HG03175 (cell line): ENCODE measurements around the gene KLRG1.
A peak's percentile ranks its signal among the peaks of the same experiment; 100 is the strongest.

ENCODE experiments used
- ATAC-seq: cut with Tn5 transposase; IDR thresholded peaks from one replicate; pipeline ENCODE4 v1.9.1; 2021; ENCODE audit warnings: mild to moderate bottlenecking, moderate library complexity; ENCODE audit not compliant: unreplicated experiment

Gene KLRG1

DNA sequence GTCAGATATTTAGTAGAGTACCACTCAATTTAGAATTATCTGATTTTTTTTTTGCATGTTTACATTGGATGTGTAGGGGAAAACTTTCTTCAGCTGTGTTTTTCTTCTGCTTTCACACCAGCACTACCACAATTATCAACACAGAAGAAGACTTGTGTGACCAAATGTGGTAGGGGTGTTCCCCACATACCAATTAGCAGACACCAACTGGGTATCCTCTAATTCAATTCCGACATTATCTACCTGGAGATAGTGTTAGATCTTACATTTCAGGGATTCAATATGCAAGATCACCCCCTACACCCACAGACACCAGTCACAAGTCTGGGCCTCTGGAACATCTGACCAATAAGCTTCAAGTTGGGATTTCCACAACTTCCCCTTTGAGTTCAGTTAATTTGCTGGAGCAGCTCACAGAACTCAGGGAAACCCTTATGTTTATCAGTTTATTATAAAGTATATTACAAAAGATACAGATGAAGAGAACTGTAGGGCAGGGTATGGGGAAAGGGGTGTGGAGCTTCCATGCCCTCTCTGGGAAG is 4.1 kb upstream of the KLRG1 start:
- no peak for ATAC-seq

DNA sequence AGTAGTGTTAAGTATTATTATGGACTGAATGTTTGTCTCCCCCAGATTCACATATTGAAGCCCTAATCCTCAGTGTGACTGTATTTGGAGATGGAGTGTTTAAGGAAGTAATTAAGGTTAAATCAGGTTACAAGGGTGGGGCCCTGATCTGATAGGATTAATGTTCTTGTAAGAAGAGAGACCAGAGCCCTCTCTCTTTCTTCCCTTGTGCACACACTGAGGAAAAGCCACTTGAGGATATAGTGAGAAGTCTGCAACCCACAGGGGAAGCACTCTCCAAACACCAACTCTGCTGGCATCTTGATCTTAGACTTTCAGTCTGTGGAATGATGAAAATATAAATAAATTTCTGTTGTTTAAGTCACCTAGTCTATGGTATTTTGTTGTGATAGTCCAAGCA is 2.2 kb upstream of the KLRG1 start:
- no peak for ATAC-seq

DNA sequence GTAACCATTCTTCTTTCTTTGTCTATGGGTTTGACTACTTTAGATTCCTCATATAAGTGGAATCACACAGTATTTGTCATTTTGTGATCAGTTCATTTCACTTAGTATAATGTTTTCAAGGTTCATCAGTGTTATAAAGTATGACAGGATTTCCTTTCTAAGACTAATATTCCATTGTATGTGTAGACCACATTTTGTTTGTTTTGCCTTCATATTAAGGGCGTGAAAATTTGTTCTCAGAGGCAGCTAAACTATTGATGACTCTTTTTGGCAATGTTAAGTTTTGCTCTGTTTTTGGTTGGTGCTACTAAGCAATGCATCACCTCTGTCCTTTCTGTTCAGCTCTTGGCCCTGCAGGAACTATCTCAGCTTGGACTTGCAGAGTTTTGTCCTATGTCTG is 1.7 kb upstream of the KLRG1 start:
- no peak for ATAC-seq

DNA sequence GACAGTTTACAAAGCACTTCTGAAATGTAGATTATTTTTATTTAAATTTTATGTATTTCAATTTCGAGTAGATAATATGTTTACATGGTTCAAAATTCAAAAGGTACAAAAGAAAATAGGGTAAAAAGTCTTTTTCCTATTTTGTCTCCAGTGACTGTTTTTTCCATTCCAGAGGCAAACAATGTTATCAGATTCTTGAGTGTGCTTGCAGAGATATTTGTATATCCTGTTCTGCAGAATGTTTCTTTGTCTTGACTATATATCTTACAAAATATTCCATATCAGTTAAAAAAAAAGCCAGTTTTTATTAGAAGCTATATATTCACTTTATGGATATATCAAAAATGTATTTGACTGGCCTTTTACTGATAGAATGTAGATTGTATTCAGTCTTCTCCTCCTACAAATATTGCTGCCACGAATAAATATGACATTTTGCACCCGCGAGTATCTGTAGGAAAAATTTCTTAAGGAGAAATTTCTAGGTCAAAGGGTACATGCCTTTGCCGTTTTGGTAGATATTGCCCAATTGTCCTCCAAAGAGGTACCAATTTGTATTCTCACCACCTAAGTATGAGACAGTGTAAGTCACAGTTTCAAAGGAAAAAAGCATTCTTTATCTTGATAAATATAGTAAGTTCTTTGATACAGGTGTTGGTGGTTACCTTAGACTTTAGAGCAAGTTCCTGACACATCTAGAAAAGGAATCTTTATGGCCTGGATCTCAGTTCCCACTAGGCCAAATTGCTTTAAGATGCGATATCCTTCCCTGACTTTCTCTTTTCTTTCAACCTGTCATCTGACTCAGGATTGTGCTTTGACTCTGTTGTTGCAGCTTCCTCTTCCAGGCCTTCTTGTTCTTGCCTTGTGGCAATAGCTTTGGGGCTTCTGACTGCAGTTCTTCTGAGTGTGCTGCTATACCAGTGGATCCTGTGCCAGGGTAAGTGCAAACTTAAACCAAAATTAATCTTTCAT is 2.3 kb downstream of the KLRG1 start:
- ATAC-seq, result no peak

DNA sequence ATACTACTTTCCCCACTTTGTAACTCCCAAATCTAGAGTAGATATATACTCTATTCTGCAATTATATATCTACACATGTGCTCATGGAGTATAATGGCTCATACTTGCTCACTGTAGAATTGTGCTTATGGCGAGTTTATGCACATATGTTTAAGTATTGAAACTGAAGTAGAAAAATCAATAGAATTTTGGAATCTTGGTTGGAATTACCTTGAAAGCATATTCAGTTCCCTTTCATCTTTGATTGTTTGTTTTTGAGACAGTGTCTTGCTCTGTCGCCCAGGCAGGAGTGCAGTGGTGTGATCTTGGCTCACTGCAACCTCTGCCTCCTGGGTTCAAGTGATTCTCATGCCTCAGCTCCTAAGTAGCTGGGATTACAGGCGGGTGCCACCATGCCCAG is 4.5 kb downstream of the KLRG1 start:
- ATAC-seq, result no peak

DNA sequence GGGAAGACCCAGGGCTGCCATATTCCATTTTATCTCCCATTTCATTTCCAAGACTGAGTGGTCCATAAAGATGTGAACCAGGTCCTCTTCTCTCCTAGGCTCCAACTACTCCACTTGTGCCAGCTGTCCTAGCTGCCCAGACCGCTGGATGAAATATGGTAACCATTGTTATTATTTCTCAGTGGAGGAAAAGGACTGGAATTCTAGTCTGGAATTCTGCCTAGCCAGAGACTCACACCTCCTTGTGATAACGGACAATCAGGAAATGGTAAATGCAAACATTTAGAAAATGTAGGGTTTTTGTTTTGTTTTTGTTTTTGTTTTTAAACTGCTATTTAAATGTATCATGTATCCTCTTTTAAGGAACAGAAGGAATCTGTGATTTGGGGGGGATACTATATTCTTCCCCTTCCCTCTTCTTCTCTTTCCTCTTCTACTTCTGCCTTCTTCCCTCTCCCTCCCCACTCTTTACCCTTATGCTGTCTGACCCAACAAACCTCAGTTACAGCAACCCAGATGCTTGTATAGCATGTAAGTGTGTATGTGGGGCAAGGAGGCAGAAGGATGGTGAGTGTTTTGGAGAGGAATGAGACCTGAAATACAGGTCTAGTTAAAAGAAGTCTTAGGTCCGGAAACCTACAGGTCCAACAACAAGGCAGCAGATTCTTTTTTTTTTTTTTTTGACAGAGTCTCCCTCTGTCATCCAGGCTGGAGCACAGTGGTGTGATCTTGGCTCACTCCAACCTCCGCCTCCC is 5.9 kb downstream of the KLRG1 start:
- no peak for ATAC-seq

DNA sequence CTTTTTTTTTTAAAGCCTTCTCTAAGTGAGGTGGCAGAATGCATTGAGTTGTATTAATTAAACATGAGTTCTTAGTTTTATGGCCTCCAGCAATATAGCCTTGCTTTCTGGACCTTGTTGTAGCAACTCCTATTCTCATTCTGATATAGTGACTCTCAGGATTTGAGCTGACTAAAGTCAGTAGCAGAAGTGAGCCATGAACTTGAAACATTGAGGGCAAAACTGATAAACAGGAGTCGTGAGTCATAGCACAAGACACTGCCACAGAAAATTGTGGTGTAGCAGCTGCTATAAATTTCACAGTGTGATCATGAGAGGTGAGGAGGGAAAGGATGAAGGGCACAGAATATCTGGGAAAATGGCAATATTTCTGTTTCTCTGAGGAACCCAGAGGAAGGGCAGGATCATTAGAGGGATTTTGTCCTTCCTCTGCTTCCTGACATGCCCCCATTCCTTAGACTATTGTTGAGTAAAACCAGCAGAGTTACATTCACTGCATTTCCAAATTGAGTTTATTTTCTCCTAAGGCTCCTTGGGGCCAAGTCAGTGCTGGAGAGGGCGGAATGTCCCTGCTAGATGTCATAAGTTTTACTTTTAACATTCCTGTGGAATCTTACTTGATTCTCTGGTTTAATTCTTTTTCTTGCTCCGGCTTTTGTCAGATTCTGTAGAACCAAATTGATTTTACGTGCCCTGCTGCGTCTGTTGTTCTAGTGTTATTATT is 7.5 kb downstream of the KLRG1 start:
- peak; percentile 96 for ATAC-seq

DNA sequence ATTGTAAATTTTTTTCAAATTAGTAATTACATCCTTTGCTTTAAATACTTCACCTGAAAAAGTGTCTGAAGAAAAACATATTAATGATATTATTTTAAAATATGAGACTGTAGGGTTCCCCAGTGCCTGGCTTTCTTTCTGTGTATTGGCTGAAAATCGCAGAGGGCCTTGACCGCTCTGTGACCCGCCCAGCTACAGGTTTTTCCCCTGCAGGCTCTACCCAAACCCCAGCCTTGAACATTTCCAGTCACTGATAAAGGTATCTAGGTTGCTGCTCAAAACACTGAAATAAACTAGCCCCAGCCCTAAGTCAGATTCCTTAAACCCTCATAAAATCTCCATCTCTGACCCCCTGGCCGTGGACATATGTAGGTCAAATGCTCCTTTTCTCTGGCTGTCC is 11.9 kb downstream of the KLRG1 start:
- no peak for ATAC-seq

DNA sequence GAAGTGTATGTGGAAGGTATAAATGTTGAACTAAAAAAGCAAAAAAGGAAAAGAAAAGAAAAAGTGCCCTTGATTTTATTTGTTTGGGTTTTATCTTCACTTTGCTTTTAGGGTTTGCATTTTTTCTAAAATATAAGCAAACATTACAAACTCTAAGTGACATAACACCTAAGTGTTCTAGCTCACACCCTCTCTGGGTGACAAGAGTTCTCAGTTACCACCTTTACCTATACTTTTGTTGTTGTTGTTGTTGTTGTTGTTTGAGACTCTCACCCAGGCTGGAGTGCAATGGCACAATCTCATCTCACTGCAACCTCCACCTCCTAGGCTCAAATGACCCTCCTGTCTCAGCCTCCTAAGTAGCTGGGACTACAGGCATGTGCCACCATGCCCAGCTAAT is 13.0 kb downstream of the KLRG1 start:
- ATAC-seq, result no peak

DNA sequence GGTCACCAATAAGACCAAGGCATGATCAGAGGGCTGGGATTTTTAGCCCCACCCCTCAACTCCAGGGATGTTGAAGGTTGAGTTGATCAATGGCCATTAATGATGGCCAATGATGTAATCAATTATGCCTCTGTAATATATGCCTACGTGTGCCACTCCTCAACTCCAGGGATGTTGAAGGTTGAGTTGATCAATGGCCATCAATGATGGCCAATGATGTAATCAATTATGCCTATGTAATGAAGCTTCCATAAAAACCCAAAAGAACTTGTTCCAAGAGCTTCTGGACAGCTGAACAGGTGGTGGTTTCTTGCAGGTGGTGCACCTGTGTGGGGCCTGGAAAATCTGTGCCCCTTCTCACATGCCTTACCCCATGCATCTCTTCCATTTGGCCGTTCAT is 33.2 kb downstream of the KLRG1 start:
- no peak for ATAC-seq

DNA sequence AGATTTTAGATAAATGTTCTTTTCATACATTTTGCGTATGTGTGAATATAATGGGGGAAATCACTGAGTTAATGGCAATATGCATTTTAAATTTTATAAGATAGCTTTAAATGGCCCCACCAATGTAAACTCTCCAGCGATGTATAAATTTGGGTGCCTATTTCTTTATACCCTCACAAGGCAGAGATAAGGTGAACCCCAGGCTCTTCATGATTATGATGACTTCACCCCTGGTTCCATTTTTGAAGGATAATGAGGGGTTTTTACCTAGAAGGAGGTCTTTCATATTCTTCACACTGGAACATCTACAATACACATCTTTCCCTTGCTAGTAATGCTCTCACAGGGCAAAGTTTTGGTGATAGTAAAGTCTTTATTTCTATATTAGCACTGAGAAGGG is 35.2 kb downstream of the KLRG1 start:
- ATAC-seq, result no peak

DNA sequence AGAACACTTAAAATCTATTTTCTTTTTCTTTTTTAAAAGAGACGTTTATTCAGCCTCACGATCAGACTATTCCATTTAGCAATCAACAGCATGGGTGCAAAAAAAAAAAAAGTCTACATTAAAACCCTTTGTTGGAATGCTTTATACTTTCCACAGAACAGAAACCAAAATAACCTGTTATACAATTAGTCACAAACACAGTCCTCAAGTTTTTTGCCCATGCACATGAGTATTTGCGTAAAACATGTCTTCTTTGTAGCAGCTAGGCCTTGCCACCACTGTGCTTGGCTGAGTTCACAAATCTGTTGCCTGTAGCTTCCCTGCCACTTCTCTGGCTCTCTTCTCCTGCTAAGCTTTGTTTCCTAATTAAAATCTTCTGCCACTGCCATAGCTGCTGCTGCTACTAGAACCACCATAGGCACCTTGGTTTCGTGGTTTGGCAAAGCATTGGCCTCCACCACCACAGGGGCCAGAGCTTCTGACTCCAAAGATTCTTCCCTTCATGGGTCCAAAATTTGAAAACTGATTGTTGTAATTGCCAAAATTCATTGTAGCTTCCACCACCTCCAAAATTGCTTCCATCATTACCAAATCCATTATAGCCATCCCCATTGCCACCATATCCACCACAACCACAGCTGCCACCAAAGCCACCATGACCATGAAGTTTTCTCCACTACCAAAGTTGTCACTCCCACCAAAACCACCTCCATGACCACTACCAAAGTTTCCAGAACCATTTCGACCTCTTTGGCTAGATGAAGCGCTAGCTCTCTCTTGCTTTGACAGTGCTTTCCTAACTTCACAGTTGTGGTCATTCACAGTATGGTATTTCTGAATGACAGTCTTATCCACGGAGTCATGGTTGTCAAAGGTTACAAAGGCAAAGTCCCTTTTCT is 38.1 kb downstream of the KLRG1 start:
- no peak for ATAC-seq

DNA sequence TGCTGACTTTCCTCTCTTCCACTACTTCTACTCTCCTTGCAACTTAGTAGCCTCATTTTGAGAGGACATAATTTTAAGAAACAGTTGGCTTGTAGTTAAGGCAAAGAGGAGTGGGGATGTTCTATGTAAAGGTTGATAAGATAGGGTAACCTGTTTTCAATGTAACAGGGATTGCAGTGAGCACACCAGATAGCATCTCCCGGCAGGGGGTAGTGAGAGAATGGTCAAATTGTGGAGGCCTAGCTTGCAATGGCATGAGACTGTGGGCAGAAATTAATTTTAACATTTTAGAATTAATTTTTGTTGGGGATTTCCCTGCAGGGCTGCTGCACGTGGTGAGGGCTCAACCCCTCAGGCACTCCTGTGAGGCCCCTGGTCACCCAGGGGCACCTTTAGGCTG is 41.4 kb downstream of the KLRG1 start:
- no peak for ATAC-seq

DNA sequence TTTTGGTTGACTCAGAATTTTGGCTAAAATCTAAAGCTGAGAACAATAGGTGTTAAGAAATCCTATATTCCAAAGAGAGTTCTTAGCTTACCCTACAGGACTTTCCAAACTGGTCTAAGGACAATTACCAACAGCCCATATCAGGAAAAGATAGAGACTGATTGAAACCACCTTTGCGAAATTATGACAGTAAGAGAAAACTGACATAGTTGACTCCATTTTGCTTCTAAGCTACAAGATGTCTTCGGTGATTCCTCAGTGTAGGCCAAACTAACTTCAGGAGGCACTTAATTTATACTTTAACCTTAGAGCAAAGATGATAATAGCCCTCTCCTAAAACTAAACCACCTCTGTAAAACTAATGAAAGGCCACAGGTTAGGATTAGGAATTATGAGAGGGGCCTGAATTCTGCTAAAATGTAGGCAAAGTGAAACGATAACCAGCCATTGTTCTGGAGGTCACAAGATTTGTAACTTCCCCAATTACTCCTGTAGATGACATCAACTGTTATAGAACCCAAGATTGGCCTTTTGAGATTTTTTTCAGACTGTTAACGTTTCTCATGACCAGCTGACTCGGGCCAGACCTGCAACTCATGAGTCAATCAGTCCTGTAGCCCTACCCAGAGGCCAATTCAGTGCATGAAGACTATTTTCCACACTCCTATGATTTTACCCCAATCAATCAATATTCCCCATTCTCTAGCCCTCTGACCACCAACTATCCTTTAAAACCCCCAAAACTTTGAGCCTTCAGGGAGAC is 43.0 kb downstream of the KLRG1 start:
- ATAC-seq, result no peak

DNA sequence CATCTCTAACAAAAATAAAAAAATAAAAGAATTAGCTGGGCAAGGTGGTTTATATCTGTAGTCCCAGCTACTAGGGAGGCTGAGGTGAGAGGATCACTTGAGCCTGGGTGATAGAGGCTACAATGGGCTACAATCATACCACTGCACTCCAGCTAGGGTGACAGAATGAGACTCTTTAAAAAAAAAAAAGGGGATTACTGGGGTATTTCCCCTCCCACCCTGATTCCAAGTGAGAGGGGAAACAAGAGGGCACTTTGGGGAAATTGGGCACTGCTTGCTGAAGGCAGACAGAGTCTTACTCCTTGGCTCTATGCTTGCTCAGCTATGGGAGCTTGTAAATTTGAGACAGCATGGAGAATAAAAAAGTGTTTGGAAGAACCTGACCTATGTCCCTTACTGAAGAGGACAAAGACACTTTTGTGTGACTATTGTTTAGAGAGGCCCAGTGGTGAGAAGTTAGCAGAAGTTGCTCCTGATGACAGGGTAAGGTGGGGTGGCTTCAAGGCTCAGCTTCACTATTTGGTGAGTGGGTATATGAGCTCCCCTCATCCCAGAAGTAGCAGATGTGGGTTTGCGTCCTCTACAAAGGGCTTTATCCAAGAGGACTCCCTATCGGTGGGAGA is 44.0 kb downstream of the KLRG1 start:
- no peak for ATAC-seq

DNA sequence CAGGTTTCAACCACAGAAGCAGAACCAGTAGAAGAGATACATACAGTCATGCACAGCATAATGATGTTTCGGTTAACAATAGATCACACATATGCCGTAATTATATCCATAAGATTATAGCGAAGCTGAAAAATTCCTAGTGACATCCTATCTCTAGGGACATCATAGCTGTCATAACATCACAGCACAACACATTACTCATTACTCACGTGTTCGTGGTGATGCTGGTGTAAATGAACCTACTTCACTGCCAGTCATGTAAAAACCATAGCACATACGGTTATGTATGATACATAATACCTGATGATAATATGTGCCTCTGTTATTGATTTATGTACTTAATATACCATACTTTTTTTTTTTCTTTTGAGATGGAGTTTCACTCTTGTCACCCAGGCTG is 44.7 kb downstream of the KLRG1 start:
- no peak for ATAC-seq

DNA sequence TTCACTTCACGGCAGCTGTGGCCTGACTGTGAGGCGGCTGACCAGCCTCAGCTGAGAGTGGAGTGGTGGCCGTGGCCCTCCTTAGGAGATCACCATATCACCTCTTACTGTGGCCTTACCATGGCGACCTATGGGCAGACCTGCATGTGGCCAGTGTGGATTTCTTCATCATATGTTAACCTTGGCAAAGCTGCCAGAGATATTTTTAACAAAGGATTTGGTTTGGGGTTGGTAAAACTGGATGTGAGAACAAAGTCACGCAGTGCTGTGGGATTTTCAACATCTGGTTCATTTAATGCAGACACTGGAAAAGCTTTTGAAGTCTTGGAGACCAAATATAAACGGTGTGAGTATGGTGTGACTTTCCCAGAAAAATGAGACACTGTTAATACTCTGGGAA is 46.9 kb downstream of the KLRG1 start:
- no peak for ATAC-seq

DNA sequence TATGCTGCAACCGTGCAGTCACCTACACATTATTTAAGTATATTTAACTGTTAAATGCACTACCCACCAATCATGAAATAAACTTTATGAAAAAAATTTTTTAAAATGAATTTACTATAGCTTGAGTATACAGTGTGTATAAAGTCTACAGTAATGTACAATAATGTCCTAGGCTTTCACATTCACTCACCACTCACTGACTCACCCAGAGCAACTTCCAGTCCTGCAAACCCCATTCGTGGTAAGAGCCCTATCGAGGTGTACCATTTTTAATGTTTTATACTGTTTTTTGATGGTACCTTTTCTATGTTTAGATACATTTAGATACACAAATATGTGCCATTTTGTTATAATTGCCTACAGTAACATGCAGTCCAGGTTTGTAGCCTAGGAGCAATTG is 48.1 kb downstream of the KLRG1 start:
- ATAC-seq, result no peak

DNA sequence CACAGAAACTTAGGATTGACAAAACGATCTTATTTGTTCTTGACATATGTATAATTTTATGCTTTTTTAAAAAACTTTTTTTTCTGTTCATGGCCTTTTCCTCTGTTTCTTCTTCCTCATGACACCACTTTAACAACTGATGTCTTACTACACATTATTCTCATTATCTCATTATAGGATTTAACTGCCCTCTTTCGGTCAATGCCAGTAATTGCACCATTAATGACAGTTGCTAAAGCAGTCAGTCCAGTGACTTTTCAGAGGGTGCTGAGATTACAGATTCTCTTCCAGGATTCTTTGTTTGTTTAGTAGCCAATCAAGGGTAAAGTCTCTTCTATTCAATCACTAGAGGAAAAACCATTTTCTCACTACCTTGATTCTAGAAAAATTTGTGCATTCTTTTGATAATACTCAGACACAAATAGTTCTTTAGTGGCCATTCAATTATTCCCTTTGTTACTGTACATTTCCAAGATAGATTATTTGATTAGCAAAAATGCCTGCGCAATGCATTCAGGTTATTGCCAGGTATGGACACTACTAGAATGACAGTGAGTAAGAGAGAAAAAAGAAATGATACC is 50.1 kb downstream of the KLRG1 start:
- ATAC-seq, result peak; percentile 46
